HT-29 (cell line): Measurements from ENCODE around the gene GBP3. TPM values are rescaled to one million over a fixed set of nuclear protein-coding genes. Genes with fewer than 3 reads are reported as not detected.
"Not testable (repeated sequence)": the region's sequence is repeated elsewhere in the genome, so short reads cannot be mapped to it uniquely, and the experiment has no call there.

Experiments used
- DNase-seq: peaks from one replicate; pipeline ENCODE4 v3.0.0-alpha.2; 2015; ENCODE audit warnings: low spot score
- total RNA-seq: library from RNA; depleted of rRNA; stranded (reverse); fragments of >200 nt; shearing (Covaris generic); gene quantifications from 2 replicates; pipeline ENCODE4 v1.2.3, GENCODE V29; 2014; rRNA removed

GBP3 gene, protein sequence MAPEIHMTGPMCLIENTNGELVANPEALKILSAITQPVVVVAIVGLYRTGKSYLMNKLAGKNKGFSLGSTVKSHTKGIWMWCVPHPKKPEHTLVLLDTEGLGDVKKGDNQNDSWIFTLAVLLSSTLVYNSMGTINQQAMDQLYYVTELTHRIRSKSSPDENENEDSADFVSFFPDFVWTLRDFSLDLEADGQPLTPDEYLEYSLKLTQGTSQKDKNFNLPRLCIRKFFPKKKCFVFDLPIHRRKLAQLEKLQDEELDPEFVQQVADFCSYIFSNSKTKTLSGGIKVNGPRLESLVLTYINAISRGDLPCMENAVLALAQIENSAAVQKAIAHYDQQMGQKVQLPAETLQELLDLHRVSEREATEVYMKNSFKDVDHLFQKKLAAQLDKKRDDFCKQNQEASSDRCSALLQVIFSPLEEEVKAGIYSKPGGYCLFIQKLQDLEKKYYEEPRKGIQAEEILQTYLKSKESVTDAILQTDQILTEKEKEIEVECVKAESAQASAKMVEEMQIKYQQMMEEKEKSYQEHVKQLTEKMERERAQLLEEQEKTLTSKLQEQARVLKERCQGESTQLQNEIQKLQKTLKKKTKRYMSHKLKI
- total RNA-seq: 8.6 and 9.2 TPM in 2 replicates

DNA sequence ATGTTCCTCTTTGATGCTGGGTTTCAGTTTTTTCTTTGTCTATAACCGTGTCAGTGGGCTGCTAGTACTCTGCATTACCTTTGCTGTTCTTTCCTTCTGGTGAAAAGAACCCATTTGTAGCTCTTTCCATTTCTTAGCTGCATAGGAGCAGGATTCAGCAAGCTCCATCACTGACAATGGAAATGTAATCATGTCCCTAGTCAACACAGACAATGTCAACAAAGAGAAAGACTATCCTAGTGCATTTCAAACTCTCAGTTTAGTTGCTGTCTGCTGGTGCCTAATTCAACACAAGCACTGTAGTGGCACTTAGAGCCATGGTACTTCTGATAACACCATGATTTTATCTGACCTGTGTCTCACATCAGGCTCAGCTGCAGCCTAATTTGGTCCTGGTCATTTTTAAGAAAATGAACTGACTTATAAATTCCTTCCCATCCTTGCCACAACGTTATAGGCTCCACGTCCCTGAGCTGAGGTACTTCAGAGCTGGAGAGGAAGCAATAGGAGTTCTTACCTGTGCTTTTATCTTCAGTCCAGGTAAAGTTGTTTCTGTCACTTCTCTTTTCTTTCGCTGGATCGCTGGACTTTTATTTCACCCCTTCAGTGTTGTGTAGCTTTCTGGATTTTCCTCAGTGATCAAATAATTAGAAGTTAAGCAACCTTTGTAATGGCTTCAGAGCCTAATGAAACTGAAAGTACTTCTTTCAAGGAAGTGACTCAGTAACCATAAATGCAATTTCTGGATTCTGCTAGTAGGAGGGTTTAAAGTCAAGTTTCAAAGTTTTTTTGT, at the start of gene GBP3:
Gene GBP3, minus strand, starts transcription at position 700 of the 793 bp plus-strand sequence. CDS start 2,145 bp downstream, outside the sequence.
- DNase-seq: peak; percentile 77

DNA sequence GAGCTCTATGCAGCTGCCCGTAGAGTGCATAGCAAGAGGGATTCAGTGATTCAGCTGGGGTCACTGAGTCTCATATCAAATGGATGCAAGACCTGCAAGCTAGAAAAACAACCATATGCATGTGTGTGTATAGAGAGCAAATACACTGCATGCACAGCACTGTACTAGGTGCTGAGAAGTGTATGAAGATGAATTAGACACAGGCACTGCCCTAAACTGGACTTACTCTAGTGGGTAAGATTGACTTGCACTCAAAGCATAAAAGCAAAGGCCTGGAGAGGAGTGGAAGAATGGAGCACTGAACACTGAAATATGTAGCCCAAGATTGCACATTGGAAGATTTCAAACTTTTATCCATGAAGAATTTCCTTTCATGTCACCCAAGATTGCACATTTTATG, 47.8 kb upstream of the GBP3 start:
- DNase-seq: no peak

DNA sequence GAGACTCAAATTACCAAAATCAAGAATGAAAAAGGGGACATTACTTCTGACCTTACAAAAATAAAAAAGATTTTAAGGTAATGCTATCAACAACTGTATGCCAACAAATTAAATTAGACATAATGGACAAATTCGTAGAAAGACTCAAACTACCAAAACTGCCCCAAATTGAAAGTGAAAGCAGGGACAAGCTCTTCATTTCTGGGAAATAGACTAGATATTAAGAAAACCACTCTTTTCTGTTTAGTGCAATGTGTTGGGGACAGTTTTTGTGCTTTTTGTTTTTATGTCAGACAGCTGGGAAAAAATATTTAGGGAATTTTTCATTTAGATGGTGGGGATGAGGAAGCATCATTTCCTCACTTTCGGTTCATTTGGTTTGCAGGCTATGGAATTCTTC, 47.3 kb upstream of the GBP3 start:
- no peak for DNase-seq

DNA sequence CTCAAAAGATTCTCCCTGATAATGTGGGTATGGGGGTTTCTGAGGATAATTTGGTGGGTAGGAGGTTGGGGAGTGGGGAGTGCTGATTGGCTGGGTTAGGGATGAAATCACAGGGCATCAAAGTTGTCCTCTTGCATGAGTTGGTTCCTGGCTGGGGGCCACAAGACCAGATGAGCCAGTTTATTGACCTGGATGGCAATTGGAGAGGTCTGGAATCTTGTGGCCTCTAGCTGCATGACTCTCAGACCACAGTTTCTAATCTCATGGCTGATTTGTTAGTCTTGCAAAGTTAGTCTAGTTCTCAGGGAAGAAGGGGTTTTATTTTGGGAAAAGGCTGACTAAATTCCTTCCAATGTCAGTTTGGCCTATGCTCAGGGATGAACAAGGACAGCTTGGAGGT, 45.6 kb upstream of the GBP3 start:
- DNase-seq: no peak

DNA sequence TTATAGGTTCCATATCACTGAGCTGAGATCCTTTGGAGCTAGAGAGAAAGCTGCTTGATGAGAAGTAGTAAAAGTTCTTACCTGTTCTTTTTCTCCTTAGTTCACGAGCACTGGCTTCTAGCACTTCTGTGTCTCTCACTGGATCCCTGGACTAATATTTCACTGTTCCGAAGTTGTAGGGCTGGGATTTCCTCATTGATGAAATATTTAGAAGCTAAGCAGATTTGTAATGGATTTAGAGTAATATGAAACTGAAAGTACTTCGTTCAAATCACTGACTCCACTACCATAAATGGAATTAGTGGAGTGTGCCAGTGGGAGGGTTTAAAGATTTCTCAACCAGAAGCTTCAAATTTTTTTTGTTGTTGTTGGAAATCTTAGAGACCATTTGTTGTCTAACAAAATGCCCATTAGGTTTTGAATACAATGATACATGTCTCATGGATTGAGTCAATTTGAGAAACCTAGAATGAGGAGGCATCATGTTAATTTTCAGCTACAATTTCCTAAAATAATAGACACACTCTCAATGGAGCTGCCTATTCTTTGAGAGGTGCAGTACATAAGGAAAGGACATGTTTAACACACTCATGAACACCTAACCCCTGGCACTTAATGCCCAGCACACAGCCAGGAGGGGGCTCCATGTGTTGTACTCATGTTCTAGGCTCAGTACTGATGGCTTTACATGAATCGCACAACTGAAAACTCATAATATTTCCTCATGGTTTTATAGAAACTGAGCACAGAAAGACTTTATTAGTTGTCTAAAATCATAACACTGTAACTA, 42.6 kb upstream of the GBP3 start, which contains the start of gene GBP1:
Gene GBP1, minus strand, starts transcription at position 130 of the 790 bp plus-strand sequence. CDS start 1,974 bp downstream, outside the sequence.
- peak; percentile 24 for DNase-seq

DNA sequence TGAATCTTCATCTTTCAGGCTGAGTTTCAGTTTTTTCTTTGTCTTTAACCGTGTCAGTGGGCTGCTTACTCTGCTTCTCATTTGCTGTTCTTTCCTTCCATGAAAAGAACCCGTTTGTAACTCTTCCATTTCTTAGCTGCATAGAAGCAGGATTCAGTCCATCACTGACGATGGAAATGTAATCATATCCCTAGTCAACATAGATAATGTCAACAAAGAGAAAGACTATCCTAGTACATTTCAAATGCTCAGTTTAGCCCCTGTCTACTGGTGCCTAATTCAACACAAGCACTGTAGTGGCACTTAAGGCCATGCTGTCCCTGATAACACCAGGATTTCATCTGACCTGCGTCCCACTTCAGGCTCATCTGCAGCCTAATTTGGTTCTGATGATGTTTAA, 42.0 kb upstream of the GBP3 start:
- no peak for DNase-seq

DNA sequence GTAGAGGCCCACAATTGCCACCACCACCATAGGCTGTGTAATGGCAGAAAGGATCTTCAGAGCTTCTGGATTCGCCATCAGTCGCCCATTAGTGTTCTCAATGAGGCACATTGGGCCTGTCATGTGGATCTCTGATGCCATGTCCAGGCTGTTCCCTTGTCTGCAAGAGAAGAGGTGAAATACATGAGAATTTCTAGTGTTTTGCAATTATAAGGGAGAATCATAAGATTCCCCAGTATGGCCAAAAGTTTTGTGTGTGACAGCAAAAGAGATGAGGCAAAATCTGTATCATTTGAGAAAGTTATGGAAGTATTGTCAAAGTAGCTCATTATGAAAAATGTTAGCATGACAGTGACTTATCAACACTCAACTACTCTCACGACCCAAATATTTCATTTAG, 40.4 kb upstream of the GBP3 start:
- no peak for DNase-seq

DNA sequence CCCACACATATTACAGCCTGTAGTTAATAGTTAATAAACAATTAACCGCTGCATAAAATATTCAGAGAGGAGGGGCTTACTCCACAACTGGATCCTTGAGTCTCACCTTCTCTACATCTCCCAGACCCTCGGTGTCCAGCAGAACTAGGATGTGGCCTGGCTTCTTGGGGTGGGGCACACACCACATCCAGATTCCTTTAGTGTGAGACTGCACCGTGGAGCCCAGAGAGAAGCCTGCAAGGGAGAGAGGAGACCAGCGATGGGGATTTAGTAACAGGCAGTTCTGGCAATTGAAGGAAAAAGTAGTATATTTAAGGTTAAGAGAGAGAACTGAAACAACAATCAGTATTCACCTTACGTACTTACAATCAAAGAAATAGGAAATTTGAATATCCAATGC, 37.4 kb upstream of the GBP3 start:
- DNase-seq: no peak

DNA sequence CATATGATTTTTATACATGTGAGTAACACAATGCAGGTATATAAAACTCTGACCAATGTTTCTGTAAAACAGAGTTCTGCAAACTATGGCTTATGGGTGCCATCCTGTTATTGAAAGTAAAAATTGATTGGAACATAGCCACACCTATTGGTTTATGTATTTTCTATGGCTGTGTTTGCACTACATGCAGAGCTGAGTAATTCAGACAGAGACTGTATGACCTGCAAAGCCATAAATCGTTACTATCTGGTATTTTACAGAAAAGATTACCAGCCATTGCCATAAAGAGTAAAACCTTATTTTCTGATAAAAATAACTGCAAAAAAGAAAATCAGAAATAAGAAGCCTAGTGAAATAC, 29.3 kb upstream of the GBP3 start:
- no peak for DNase-seq

DNA sequence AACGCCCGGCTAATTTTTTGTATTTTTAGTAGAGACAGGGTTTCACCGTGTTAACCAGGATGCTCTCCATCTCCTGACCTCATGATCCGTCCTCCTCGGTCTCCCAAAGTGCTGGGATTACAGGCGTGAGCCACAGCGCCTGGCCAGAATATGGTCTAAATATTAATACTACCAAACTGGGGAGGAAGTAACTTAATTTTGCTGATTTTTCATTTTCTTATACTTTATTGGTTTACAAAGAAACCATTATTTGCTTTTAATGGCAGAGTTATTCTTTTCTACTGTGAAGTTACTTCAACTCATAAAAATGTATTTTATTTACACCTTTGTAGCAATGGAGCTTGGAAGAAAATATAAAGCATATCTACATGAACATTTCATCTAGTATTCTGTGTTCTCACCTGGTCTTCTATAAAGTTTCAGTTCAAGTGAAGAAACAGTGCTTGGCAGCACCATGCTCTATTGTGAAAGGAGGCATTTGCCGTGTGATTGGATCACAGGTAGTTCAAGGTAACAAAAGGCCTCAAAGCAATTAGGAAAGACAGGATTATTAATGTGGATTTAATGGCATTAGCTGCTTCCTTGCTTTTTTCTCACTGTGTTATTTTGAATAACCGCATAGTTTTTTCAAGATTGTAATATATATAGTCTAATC, 28.8 kb upstream of the GBP3 start:
- DNase-seq: no peak

DNA sequence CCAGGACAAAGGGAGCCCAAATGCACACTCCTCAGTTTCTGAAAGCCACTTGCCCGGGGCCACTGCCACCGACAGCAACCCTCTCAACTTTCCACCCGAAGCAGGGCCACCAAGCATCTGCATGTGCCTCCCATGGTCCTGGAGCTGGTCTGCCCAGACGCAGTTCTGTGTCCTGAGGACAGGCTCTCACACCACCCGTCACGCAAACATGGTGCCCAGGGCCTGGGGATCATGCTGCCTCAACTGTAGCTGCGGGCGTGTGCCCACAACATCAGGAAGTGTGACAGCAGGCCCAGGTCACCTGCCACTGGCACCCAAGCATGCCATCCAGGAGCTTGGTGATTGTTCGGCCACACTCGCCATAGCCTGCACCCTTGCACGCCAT, 28.0 kb upstream of the GBP3 start:
- no peak for DNase-seq

DNA sequence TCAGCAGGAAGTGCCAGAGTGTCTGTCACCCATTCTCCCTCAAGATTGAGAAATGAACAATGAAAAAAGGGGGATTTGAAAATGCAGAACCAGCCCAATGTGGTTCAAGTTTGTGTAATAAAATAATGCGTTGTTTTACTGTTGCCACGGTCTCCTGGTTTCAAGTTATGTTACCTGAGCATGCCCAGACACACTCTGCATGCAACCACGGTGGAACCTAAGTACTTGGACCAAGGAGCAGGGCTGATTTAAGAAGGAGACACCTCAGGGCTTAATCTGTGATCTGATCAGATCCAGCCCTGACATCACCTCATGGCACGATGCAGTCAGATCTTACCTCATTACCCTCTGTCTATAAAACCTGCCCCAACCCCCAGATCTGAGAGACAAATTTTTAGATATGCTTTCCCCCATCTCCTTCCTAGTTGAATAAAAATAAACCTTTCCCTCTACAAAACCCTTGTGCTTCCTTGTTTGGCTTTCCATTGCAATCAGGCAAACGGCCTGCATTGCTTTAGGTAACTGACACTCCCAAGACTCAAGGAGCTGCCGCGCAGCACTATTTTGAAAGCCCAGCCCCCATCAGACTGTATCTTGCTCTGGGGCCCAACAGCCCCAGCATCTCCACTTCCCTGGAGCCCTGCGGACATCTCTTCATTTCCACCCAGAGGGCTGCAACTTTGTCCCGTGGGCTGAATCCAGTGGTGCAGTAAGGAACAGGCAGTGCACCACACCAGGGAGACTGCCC, 27.4 kb upstream of the GBP3 start:
- not testable (repeated sequence) for DNase-seq

DNA sequence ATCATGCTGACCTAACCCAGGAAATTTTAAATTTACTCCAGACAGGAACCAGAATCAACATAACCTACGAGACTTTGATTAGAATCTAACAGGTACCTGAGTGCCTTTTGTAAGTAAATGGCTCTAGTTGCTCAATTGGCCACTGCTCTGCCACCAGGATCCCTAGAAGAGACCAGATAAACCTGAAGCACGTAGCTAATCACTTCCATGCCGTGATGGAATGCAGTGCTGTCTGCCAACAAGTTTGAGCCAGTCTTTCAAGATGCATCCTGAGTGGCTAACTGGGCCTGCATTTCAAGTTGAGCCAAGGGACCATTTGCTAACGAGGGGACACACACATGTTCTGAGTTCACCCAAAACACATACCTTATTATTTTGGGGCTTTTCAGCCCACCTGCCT, 26.5 kb upstream of the GBP3 start:
- not testable (repeated sequence) for DNase-seq

DNA sequence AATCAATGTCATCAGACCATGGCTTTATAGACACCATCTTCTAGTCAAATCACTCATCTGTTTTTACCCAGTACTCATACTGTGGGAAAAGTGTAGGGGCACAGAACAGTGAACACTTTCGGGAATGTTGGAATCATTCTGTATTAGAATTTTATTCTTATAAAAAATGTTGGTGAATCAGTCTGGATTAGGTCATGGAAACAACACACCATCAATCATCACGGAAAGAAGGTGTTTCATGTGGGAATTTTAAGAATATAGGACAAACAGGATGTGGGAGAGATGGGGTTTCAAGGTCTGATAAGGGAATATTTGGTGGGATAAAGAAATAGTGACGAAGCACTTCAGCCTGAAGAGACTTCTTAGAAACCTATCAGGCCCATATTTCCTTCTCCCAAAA, 25.1 kb upstream of the GBP3 start:
- DNase-seq: no peak

DNA sequence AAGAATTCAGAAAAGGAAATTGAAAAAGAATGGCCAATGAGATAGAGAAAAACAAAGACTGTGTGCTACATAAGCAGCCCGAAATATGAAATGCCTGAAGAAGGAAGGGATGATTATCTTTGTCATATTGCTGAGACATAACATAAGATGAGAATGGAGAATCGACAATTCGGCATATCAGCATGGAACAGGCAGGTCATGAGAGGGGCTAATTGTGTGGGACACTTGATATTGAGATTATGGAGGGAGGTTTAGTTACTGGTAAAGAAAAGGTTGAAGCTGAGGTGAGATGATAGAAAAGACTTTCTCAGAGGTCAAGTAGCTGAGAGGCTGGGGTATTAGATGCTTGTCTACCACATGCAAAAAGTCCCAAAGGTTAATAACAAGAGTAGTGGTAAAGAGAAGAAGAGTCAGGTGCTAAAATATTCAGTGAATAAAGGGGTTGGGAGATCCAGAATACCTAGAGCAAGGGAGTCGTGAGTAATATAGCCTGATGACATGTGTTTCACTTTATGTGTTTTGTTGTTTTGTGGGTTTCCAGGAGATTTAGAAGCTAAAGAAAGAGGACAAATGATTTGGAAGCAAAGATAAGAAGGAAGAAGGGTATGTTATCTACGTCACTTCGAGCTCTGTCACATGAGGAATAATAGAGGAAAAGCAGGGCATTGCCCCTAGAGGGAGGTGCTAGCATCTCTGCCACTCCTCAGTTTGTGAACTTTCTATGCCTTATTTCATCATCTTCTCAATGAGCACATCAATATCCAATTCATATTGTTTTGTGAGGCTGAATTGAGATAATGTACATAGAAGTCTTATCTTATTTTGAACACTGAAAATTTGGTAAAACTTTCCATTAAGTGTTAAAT, 23.9 kb upstream of the GBP3 start:
- not testable (repeated sequence) for DNase-seq

DNA sequence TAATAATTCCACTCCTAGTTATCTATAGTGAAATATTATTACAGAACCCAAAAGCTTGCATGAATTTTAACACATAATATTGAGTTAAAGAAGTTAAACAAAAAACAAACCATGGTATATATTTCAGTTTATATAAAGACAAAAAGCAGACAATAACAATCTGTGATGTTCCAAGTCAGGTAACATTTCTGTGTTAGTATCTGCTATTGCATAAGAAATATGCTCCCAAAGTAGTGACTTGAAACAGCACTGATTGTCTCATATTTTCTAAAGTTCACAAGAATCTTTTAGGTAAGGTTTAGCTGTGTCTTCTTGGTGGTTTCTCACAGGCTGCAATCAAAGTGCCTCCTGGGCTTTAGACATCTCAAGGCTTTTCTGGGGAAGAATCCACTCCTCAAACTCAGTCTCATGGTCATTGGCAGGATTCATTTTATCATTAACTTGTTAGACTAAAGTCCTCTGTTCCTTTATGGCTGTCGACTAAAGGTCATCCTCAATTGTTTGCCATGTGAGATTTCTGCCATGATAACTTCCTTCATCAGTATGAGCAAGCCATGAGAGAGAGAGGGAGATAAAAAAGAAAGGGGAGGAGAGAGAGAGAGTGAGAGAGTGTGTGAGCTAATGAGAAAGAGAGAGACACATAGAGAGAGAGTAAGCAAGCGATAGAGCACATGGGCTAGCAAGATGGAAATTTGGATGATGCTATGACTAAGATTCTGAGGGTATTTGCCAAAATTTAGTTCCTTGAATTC, 22.5 kb upstream of the GBP3 start:
- DNase-seq: peak; percentile 79

DNA sequence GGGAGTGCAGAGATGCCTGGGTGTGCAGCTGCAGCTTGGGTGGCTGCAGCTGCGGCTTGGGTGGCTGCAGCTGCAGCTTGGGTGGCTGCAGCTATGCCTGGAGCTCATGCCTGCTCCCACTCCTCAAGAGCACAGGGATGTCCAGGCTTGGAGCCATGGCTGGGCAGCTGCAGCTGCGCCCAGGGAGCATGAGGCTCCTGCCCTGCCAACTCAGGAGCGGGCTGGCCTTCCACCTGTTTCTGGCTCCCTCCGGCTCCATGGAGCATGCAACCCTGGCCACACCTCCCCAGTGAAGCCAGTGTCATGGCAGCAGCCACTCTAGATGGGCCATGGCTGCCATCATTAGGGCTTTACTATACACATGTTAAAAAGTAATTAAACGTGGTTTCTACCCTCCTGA, 21.3 kb upstream of the GBP3 start:
- DNase-seq: no peak

DNA sequence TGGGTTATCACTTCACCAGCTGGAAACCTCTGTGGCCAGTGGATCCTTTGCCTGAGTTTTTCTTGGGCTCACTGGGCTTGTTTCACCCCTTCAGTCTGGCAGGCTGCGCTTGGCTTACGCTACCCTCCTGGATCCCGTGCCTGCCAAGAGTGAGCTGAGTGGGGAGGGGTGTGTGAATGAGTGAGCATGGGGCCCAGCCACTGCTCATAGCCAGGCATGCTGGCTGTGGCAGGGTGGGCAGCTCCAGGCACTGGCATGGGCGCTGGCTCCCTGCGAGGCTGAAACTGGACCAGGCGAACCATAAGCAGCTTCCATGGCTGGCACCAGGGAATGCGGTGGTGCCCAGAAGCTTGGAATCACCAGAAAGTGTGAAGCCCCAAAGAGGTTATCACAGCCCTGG, 19.8 kb upstream of the GBP3 start:
- no peak for DNase-seq

DNA sequence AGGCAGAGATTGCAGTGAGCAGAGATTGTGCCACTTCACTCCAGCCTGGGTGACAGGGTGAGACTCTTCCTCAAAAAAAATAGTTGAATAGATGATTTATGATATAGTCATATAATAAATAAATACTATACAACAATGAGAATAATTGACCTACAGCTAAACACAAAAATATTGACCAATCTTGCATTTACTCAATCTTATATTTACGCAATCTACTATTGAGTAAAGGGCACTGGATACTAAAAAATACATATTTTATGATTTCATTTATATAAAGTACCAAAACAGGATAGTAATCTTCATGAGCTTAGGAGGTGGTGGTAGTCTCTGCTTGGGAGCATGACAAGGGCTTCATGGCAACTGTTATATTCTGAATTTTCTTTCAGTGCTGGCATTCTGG, 19.1 kb upstream of the GBP3 start:
- no peak for DNase-seq
